Activated CD8-positive, alpha-beta memory T cell treated with anti-CD3 and anti-CD28 coated beads for 24 hours (primary cell): ENCODE measurements around the gene DIAPH3.

Source experiments
- DNase-seq: peaks from one replicate; pipeline ENCODE4 v3.0.0-alpha.2; 2020

DIAPH3 gene

DNA sequence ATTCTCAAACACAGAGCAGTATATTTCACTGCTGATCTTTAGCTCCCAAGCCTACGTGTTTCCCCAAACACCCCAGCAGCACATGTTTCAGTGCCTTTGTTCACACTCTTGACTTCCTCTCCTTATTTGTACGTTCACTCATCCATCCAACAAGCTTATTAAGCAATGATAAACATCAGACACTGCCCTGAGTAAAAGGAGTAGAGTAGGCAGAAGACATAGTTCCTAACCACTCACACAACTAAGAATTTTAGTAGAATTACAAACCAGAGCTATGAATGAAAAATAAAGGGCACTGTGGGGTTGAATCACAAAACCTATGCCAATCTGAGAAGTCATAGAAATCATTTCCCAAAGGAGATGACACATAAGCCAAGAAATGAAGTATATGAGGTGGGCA, 213.5 kb downstream of the DIAPH3 start:
- DNase-seq, result no peak

DNA sequence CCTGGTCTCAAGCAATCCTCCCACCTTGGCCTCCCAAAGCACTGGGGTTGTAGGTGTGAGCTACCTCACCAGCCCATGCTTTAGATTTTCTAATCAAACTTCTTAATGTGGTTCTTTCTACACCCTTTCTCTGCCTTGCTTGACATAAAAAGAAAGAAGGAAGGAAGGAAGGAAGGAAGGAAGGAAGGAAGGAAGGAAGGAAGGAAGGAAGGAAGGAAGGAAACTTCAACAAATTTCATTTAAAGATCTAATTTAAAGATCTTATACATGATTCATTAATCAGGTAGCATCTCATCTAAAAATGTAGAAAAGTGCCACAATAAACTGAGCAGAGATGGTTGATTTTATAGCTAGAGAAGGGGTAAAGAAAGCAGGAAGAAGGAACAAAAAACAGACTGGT, 215.0 kb downstream of the DIAPH3 start:
- no peak for DNase-seq

DNA sequence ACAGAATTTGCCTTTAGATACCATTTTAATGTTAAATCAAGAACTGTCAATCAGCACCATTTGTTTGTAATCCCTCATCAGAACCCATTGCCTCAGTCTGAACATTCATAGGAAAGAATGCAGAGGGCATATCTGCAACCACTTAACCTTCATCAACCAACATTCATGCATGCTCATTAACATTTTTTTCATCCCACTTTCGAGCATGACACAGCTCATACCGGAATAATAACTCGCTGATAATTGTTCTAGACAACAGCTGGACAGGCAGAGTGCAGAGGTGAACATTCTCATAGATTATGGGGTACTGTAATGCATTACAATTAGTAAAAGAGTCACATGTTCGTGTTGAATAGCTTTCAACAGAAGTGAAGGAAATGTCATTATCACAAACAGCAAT, 216.8 kb downstream of the DIAPH3 start:
- DNase-seq, result no peak

DNA sequence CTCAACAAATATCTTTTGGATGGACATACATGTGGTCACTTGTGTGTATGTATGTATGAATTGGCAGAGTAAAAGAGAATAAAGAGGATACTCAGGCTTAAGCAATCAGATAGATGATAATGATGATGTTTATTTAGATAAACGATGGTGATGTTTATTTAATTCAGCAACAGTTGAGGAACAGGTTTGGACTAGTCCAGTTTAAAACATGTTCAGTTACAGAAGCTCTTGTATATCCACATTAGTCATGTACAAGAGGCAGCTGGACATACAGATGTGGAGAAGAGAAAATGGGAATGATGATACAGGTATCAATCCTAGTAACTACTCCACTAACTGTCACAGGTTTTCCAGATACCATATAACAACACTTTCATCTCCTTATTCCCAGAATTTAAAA, 232.1 kb downstream of the DIAPH3 start:
- DNase-seq, result no peak

DNA sequence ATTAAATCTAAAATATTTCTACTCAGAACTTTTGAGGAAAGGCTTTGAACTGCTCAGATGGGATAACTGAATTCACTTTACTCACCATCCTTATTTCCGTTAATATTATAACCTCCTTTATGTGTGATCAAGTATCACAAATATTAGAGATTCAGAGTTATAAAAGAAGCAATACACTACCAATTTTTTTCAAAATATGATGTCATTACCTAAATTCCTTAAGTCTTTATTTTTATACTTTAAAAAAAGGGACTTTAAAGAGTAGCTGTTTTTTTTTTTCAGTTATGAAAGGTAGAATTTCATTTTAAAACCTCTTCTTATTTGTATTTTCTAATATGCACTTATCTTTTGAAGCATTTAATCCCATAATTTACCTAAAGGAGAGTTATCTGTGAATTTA, 239.5 kb downstream of the DIAPH3 start:
- no peak for DNase-seq

DNA sequence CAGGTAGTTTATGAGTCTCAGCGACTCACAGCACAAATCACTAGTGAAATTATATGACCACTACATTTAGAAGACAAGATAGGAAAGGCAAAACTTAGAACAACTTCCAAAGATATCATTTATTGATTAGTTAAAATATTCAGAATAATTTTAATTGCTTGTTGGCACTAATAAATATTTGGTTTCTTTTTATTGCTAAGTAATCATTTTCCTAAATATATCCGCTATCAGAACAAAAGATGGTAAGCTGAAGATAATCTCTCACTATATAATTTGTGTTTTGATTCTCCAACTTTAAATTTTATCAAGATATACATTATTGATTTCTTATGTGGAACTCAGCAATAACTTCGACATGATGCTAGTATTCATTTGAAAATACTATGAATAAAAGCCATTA, 248.5 kb downstream of the DIAPH3 start:
- DNase-seq, result no peak

DNA sequence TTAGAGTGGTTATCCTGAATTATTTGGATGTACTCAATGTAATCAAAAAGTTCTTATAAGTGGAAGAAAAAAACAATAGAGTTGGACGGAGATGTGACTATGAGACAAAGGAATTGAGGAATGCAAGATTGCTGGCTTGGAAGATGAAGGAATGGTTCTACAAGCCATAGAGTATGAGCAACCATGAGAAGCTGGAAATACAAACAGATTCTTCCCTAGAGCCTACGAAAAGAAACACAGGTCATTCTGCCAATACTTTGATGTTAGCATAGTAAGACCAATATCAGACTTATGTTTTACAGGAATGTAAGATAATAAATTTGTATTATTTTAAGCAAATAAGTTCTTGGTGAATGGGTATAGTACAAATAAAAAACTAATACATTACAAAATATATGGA, 249.2 kb downstream of the DIAPH3 start:
- DNase-seq, result no peak

DNA sequence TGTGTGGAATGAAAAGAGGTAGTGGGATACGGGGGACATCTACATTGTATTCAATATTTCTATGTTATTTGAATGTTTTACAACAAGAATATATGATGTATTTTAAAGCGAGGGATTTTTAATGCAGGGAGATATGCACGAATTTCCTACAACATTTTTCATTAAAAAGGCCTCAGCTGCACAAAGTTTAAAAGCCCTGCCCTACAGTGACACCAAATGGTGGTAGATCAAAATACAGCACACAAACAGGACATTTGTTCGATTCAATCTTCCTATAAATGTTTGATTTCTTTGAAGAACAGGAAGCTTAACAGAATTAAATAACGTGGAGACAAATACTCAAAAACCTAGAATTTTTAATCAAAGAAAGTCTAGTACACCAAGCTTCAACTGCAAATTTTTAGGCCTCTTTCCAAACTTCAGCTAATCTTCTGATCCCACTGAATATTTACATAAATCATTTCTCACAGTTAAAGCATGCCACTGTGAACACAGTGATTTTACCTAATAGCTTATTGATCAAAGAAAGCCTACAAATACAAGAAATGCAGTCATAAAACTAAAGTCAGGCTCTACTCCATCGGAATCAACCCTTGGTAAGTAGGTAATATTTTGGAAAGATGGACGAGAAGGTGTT, 257.2 kb downstream of the DIAPH3 start:
- DNase-seq, result no peak

DNA sequence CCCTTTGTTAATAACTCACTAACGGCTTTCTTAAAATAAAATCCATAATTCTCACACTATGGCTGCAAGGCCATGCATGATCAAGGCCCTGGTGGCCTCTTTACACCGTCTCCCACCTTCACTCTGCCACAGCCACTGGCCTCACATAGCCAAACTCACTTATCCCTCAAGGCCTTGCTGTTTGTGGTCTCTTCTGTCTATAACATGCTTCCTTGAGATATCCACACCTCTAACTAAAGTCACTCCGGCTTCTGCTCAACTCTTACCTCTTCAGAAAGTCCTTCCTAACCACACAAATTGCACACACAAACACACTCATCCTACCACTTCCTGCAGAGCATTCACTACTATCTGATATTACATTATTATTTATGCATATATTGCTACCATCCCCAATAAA, 262.5 kb downstream of the DIAPH3 start:
- DNase-seq, result no peak

DNA sequence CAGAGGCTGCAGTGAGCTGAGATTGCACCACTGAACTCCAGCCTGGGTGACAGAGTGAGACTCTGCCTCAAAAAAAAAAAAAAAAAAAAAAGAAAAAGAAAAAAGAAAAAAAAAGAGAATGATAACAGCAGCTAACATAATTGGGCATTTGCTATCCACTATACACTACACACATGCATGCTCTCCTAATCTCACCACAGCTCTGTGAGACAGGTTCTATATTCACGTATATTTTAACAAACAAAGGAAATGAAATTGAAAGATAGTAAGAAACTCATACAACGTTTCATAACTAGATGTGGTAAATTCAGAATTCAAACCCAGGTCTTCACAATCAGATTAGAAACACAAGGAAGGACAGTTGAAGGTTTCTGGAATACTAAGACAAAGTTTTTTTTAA, 265.7 kb downstream of the DIAPH3 start:
- no peak for DNase-seq

DNA sequence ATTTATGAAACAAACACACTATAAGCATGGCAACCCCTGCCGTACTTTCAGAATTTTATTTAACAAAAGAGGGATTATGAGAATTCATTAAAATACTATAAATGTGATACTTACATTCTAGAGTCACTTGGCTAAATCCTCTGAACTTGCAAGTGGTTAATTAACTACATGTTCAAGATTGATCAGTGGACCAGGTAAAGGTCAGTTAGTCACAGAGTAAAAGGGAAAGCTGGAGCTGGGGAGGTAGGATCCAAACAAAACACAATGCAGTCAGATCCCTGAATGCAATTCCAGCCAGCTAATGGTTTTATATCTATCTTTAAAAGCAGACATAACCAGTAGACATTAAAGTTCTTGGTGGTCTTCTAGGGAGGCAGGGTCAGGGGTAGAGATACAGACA, 270.5 kb downstream of the DIAPH3 start:
- DNase-seq, result no peak

DNA sequence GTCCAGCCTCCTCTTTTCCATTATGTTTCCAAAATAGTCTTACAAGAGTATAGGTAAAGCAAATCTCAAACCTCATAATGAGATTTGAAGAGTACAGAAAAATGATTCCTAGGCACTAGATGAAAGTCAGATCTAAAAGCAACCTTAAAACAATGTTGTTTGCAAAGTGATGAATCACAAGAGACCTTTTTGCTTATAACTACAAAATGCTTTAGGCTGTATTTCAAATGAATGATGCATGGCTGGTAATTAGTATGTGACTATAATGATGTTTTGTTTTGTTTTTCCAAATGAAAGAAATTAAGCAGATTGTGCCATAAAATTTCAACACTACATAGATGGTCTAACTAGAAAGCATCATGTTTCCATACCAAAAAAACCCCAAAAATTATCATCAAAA, 272.7 kb downstream of the DIAPH3 start:
- no peak for DNase-seq

DNA sequence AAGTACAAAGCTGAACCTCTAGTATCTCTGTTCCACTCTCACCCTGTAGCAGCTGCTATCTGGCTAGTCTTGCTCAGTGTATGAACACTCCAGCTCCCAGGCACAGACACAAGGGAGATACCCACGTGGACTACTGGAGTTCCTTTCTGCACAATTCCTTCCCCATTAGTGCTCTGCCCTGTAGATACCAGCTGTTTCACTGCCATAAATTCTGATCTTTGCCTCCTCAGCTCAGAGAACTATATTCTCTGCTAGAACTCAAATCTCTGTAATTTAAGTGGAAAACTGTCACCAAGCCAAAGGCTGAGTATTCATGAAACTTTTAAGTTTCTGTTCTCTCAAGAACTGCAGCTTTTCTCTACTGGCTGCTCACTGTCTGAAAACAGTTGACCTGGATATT, 273.7 kb downstream of the DIAPH3 start:
- DNase-seq, result no peak

DNA sequence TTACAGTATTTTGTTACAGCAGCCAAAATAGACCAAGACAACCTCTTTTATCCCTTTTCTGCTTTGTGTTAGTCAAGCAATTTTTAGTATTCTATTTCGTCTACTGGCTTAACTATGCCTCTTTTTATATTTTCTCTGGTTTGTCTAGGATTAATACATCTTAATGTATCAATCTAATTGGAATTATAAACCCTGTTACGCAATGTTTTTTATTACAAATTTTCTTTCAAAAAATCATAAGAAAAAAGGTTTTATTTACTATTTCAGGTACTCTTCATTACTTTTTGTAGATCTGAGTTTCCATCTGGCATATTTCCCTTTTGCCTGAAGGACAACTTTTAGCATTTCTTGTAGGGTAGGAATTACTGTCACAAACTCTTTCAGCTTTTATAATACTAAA, 275.3 kb downstream of the DIAPH3 start:
- DNase-seq, result no peak

DNA sequence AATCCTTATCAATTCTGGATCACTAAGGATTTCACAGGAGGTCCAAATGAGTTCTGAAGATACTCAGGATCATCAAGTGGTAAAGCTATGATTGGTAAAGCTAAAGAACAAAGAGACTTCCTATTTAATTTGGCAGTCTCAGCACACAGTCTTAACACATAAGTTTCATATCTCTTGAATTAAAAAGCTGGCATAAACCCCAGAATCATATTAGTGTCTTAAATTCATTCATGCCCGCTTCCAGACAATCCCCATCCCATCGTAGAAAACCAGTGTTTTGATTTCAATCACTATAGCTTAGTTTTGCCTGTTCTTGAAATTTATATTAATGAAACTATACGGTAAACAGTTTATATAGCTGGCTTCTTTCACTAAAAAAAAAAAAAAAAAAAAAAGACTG, 278.7 kb downstream of the DIAPH3 start:
- no peak for DNase-seq

DNA sequence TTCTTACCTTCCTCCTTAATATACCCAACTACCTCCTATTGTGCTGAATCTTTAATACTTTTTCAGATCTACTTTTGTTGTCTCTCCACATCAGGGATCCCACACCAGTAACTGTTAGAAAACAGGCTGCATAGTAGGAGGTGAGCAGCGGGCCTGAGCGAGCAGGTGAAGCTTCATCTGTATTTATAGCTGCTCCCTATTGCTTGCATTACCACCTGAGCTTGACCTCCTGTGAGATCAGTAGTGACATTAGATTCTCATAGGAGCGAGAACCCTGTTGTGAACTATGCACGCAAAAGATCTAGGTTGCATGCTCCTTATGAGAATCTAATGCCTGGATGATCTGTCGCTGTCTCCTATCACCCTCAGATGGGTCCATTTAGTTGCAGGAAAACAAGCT, 279.8 kb downstream of the DIAPH3 start:
- DNase-seq, result no peak

DNA sequence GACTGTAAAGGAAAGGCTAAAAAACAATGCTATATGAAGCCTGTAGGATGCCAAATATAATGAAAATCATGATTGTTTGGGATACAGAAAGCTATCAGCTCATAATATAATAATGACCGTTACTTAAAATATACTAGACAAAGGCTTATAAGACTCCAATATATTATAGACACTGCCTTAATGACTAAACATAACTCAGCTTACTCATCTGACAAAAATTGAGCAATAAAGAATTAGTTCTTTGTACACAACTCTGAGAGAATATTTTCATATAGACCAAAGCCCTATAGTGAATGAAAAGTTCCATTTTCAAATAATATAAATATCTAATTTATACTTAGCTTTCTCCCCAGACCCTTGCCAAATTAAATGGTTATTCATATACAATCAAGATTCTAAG, 283.3 kb downstream of the DIAPH3 start:
- no peak for DNase-seq

DNA sequence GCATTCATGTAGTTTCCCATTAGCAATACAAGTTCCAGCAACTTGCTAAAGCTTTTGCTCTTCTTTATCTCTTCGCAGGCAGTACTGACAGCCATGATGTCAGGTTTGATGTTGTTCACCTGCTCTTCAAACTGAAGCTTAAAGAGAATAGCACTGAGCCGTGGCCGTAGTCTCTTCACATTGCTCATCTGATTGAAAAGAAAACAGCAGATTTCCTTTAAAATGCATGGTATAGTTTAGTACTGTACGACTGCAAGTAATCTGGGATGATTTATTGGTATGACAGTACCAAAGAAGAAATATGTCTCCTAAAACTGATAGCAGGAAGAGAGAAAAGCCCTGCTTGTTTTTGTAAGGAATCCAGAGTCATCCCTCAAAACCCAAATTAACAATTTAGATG, 284.4 kb downstream of the DIAPH3 start:
- no peak for DNase-seq

DNA sequence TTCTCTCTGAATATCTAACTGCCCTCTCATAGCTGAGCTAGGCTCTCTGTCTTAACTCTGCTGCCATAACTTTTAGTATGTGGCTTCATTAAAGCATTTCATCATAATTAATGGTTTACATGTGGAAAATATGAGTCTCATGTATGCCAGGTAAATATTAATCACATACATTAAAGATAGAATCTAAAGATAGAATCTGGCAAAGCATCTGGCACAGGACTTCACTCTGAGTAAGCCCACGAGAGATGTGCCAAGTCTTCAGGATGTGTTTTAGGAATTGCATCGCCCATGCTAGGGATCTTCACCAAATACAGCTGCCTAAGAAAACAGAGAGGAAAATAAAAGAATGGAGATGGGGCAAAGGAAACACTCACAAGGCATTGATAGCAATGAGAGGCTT, 285.8 kb downstream of the DIAPH3 start:
- no peak for DNase-seq

DNA sequence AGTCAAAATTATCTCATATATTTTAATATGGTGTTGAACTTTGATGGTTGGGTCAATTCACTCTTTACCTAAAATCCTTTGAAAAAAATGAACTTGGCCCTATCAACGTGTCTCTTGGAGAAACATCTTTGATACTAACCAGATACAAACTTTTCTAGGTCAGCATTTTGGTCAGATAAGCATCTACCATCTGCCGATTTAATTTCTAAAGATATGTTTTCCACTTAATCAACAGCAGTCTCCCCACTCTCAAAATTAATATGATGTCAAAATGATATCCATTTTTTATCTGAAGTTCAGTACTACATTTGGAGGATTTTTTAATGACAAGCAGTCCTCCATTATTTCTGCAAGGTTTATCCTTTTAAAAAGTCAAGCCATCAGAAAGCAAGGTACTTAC, 288.8 kb downstream of the DIAPH3 start:
- DNase-seq, result no peak

DNA sequence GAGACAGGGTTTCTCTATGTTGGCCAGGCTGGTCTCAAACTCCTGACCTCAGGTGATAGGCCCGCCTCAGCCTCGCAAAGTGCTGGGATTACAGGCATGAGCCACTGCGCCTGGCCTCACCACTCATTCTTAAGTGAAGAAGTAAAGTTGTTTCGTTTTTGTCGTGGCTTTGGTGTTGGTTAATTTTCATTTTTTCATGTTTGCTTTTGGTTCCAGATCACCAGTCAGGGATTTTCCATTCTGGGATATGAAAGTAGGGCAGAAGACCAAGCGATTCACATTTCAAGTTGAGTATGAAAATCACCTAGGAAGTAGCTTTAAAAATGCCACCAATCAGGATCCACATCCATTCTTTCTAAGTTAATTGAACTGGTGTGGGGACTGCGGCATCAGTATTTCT, 289.9 kb downstream of the DIAPH3 start:
- DNase-seq, result no peak

DNA sequence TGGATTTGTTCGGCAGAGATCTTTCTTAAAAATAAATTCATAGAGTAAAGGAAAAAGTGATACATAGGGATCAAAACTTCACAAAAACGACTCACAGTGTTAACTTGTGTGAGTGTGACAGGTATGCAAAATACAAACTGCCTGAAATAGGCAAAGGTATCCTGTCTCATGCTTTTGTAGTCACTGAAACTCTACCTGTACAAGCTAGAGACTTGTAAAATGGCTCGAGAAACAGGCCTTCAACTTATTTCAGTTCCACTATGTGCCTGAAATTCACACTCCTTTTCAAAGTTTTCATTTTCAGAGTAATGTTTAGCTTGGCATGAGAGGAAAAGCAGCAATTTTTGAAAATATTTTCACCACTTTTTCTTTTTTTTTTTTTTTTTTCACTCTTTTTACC, 290.4 kb downstream of the DIAPH3 start:
- no peak for DNase-seq

DNA sequence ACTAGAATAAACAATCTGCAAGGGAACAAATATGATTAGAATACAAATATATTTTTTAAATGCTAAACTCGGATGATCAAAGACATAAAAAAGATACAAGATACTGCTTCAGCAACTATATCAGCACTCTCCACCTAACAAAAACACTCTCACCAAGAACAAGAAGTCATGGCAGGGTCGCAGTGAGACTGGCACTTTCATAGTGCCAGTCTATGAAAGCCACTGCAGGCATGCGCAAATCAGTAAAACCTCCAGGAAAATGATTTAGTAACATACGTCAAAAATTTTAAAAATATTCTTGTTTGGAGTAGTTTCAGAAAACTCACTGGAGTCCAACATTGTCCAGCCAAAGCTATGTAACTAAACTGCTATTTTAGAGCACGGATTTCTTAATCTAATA, 295.9 kb downstream of the DIAPH3 start:
- DNase-seq, result no peak

DNA sequence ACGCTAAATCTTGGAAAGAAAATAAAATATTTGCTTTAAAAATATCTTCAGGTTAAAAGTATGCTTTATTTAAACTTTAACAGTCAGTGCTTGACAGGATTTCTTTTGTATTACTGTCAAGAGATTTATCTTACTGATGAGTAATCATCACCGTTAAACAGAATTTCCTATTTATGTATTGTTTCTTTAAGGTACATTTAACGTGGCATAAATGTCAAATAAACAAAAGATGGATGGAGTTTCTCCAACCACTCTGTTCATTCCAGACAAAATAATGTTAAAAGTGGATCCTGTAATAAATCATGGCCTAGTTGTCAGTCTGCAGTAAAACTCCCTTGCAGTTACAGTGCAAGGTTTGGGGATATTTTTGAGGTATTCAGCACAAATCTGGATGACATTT, 298.3 kb downstream of the DIAPH3 start:
- no peak for DNase-seq

DNA sequence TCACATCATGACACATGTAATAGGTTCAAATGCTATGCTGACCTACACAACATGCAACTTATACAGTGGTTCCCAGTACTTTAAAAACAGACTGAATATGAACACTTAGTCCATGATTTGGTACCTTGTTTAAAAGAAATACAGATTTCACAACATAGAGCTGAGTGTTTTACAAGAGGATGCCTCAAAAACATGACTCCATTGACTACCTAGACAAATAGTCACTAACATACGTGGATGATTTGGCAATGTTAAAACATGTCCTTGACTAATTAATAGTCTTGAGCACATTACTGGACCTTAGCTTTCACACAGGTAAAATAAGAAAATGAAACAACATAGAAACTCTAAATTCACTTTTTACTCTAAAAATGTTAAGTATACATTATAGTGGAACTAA, 300.1 kb downstream of the DIAPH3 start:
- DNase-seq, result no peak

DNA sequence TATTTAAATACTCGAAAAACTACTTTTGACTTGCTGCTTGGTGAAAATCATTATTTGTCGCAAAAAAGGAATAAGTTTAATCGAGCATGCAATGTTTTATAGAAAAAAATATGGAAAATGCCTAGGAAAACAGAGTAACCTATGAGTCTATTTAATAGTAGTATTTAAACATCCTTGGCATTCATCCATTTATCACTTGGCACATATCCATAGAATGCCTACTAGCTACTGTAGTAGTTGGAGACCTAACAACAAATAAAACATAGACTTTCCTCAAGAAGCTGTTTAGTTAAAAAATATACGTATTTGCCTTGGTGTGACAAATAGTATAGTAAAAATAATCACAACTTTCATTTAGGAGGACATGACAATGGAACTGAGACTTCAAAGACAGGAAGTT, 302.1 kb downstream of the DIAPH3 start:
- no peak for DNase-seq
